SW480 (cell line): ENCODE results near the gene NCEH1.
"Not testable (repeated sequence)": the region's sequence is repeated elsewhere in the genome, so short reads cannot be mapped to it uniquely, and the experiment has no call there.

Source experiments
- DNase-seq: peaks from one replicate; pipeline ENCODE4 v3.0.0-alpha.2; 2016; ENCODE audit warnings: low spot score

The NCEH1 gene

DNA sequence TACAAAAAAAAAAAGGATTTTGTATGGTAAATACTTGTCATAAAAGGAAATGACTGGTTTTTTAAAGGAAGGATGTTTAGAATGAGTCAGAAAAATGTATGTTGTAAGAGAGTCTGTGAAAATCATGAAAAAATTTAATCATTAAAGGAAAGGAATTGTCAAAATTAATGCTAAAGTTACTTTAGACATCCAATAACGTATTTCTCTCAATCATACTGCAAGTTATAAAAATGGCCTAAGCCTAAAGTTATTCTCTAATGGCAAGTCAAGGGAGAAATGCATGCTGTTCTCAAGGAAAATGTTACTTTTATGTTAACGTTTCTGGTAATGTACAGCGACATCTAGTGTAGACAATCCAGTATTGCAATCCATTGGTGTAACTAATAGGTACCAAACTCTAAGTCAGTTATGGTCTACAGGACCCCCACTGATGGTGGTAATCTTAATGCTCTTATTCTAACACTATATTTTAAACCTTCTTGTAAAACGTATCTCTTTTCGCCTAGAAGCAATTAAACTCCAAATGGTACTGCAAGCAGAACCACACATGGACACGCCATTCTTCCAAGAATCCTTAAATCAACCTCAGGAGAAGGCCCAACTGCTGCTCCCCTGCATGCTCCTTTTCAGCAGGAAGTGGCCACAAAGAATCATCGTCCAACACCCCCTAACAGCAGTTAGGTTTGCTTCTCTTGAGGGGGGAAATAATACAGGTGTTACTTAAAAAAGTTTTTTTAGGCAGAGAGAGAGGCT is 35.2 kb downstream of the NCEH1 start:
- DNase-seq = peak; percentile 41

DNA sequence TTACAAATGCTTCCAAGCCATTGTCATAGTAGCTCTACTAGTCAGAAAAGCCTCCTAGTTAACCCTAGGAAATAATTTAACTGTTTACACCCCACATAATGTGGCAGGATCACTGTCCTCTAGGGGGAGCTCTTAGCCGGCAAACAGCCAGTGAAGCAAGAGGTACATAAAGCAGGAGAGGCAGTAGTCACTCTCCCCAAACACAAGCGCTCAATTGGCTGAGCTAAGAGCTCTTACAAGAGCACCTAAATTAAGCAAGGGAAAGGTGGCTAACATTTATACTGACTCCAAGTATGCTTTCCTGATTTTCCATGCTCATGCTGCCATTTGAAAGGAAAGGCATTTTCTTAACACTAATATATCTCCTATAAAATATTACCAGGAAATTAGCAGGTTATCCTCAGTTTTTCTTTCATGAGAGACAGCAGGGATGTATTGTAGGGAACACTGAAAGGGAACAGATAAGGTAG is 37.6 kb downstream of the NCEH1 start:
- DNase-seq = peak; percentile 79

DNA sequence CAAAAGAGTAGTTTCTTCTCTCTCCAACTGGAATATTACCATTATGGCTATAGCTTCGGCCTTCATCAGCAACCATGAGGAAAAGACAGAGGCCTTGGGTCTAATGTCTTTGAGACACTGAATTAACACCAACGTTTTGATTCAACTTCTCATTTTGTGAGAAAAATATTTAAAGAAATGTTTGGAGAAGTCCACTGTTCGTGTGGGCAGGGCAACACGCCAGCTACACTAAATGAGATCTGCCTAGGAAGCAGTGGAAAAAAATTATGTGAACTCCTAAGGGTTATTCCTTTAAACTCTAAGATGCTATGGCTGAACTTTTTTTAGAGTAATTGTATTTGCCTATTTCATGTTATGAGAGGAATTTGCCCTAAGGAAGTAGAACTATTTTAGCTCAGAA is 41.8 kb downstream of the NCEH1 start:
- DNase-seq = no peak

DNA sequence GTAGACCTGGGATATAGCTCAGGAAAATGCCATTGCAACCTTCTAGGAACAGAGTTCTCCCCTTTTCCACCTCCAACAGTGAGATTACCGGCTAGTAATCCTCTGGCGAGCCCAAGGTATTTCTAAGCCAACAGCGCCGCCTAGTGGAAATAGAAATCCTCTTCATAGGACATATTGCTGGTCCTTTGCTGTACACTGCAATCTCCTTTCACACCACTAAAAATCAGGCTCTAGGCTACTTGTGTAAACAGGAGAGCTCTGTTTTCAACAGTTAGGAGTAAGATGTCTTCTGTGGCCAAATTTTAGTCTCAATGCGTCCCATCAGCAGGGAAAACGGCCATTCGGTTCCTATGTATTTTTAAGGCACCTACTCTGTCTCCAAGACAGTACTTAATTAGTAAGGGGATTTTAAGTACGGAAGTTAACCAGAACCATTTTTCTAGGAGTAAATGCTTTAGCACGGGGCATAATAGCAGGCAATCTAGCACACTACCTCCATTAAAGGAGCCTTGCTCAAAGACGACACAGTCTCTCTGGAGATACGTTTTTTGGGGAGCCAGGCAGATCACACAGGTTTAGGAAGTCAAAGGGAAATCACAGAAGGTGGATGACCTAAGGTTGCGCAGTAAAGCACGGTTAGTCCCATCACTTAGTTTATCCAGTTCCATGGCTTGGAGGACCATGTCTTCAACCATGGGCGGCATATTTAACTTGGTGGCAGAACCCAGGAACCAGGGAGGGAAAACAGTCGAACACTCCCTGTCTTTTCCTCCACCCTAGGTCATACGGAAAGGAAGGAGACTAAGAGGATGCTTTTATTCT is 43.8 kb downstream of the NCEH1 start:
- DNase-seq = peak; percentile 74

DNA sequence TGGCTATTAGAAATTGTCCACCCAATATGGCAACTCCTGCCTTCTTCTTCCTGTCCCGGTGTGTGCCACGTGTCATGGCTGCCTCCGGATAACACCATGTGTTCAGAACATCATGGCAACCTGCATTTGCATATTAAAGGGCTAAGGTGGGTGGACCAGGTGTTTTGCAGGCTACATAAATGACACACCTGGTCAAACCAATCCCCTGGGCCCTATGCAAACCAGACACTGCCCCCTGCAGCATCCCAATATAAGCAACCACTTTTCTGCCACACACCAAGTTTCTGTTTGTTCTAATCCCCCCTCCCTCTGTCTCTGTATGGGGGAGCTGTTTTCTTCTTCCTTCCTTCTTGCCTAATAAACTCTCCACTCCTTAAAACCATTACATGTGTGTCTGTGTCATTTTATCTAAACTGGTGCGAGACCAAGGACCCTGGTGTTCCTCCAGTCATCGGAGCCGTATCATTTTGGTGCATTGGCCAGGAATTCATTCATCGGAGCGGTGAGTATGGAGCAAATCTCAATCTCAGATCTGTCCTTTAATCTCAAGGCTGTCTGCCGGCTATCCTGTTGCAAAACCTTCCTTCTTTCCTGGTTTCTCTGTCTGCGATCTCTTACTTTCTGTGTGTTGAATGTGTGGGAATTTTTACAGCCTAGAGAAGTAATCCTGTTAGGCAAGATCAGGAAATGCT is 44.5 kb downstream of the NCEH1 start:
- no peak for DNase-seq

DNA sequence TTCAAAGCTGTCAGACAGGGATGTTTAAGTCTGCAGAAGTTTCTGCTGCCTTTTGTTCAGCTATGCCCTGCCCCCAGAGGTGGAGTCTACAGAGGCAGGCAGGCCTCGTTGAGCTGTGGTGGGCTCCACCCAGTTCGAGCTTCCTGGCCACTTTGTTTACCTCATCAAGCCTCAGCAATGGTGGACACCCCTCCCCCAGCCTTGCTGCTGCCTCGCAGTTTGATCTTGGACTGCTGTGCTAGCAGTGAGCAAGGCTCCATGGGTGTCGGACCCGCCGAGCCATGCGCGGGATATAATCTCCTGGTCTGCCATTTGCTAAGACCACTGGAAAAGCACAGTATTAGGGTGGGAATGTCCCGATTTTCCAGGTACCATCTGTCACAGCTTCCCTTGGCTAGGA is 45.4 kb downstream of the NCEH1 start:
- not testable (repeated sequence) for DNase-seq

DNA sequence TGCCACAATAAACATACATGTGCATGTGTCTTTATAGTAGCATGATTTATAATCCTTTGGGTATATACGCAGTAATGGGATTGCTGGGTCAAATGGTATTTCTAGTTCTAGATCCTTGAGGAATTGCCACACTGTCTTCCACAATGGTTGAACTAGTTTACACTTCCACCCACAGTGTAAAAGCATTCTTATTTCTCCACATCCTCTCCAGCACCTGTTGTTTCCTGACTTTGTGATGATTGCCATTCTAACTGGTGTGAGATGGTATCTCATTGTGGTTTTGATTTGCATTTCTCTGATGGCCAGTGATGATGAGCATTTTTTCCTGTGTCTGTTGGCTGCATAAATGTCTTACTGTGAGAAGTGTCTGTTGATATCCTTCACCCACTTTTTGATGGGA is 50.4 kb downstream of the NCEH1 start:
- not testable (repeated sequence) for DNase-seq

DNA sequence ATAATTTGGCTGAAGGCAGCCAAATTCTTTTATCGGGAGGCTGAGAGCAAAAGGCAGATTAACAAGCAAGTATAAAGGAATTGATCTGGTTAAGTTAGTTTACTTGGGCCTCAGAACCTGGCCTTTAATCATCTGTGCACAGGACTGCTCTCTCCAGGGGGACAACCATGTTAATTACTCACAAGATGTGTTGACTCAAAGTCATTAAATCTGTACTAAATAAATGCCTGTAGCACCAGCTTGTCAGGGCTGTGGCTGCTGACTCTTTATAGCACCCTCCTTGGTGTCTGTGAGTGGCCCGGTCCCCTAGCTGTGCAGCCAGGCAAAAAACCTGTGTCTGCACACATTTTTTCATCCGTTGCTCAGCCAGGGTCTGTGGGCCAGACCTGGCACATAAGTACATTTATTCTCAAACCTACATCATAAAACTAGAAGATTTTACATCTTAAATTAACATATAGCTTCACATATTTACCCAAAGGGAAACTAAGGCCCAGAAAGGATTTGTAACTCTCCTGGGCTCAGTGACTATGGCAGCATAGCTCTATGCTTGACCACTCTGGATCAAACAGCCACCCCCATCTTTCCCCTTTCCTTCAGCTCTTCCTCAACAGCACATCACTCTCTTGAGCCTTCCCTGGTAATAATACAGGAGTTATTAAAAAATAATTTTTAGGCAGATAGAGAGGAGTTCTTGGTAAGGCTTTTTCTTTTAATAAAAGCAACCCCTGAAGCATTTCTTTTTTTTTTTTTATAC is 51.4 kb downstream of the NCEH1 start:
- no peak for DNase-seq

DNA sequence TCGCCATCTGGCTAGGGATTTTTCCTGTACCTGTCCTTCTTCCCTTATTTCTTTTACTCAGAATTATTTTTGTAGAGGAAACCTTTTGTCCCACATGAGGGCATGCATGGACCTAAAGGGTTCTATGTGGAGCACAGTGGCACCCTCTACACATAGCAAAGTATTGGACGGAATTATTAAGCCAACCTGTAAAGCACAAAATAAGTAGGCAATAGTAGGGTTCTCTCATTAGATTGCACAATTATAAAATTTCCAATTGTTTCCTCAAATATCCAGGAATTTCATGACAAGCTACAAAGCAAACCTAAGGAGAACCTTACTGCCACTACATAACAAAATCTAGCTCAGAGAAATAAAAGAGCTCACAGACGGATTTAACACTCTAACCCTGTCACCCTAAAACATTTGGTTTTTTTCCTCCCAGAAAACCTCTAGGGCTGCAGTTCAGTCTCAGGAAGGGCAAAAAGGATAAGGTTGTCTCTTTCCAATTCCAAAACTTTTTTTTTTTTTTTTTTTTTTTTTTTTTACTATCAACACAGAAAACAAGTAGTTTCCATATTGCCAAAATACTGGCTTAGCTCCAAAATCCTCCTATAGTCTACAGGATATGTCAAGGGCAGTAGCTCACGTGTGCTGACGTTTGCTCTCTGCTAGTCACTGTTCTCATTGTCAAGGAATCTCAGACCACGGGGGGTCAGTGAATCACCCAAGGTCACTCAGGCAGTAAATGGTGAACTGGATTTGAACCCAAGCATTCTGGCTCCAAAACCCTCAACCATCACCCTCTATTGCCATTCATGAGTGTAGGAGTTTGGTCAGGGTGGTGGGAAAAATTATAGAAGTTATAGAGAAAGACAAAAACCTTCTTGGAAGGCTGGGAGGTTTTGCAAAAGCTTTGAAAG is 52.3 kb downstream of the NCEH1 start:
- DNase-seq = no peak

DNA sequence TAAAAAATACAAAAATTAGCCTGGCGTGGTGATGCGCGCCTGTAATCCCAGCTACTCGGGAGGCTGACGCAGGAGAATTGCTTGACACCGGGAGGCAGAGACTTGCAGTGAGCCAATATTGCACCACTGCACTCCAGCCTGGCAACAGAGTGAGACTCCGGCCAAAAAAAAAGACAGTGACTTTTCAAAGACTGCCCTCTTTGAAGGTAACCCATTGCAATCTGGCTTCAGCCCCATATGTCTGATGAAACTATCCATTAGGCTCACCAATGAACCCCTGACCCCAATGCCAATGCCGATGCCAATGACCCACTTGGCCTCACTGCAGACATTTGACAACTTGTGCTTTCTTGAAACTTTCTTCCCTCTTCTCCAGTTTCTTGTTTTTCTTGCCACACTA is 54.3 kb downstream of the NCEH1 start:
- DNase-seq = no peak

DNA sequence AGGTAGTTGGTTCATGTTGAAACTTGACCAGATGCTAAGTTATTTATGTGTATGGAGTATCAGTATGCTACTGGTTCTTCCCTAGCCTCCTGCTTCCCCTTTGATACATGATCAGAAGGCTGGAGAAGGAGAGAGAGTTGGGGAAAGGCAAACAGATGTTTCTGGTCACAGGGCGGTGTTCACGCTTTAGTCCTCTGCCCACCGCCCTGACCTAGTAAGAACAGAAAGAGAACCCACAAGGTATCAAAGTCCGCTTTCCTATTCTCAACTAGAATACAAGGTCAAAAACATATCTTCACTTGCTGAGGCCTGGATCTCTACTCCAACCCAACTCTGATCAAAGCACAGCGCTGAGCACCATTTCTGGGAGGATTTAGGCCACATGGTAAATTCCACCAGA is 55.5 kb downstream of the NCEH1 start:
- DNase-seq = peak; percentile 31

DNA sequence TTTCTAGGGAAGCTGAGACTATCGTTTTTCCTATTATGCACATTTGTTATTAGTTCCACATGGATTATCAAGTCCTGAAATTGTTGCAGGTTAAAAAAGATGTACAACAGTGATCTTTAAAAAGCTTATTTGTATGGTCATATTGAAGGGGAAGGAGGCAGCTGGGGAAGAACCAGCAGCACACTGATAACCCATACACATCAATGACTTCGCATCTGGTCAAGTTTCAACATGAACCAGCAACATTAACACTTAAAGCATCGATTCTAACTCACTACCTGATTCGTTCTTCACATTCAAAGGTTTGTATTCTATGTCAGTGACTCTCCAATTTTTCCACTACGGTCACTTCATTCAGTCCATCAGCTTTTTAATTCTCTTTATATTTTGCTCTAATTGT is 56.4 kb downstream of the NCEH1 start:
- no peak for DNase-seq

DNA sequence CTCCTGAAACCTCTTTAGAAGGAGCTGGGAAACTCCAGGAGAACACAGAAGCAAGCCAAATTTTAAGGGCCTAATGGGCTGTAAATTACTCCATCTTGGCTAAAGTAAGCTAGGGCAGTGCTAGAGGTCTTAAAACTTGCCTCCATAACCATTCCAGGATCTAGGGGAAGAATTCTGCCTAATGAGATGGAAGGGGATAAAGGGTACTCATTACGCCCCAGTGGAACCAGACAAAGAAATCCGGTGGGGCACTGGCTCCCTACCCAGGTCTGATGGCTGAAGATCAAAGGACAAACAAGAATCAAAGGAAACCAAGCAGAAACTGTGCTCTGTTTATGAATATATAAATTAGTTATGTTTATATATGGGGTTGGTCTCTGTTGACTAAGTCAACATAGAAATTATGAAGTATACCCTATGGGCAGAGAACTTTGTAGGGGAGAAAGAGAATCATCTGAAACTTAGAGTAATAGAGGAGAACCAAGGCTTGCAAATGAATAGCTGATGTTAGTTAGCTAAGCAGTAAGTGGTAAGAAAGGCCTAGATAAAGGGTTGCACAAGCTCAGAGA is 57.8 kb downstream of the NCEH1 start:
- peak; percentile 79 for DNase-seq

DNA sequence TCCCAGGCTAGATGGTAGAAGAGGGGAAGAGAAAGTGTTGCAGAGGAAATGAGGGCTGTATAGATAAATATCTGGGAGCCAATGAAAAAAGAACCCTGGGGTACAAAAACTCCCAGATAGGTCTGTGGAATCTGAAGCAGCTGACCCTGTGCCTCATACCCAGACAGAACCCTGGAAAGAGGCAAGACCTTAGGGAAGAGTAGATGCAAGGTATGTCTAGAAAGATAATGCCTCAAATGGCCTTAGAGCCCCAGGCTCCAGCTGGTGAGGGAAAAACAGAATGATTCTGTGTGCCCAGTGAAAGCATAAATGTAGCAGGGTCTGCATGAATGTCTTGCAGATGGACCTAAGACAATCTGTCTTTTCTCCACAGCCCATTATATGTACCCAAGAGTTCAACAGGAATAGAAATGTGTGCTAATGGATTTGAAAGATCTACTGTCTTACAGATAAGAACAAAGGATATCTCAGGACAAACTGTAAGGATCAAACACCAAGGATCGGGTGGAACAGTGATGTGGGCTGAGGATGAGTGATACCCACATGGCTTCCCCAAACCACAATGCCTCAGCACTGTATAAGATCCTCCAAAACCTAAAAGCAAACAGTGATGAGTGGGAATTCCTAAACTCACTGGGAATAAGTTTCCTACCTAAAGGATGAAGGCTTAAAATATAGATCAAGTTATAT is 58.8 kb downstream of the NCEH1 start:
- no peak for DNase-seq

DNA sequence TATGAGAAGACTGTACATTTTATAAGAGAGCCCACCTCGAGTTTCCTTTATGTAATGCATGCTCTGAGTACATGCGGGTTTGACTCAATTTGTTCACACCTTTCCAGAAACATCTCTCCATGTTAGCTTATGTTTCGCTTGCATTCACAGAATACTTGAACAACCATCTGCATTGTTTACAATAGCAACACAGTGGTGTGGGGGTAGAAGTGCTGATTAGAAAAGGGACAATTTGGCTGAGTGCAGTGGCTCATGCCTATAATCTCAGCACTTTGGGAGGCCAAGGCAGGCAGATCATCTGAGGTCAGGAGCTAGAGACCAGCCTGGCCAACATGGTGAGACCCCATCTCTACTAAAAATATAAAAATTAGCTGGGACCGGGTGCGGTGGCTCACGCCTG is 60.9 kb downstream of the NCEH1 start:
- no peak for DNase-seq

DNA sequence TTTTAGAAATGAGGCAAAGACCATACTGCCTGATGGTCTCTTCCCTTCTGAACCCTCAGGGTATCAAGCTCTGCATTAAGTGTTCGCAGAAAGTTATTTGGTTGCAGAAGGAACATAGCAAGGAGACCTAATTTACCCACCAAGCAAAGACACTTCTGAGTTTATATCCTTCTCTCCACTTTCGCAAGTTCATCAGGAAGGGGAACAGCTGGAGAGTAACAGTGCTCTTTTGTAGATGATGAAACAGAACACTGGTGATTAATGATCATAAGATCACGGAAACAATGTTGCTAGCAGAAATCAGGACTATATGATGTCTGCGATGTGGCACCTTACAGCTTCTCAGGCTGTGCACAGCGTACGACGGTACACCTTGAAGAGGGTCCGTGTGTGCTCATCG is 62.1 kb downstream of the NCEH1 start:
- no peak for DNase-seq

DNA sequence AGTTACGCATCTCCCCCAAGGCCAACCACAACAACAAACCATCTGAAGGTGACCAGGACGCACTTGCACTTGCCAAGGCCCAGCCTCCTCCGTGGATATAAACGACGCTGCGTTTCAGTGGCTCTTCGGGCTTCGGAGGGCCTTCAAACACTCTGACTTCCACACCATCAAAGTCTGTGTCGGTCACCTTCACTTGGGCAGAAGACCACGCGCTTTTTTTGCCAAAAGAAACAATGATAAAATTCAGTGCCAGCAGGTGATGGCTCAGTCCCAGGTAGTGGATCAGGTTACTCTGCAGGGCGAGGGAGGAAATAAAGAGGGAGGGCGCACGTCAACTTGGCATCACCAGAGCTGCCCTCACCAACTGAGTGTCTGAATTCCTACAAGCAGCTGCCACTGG is 63.0 kb downstream of the NCEH1 start:
- DNase-seq = no peak

DNA sequence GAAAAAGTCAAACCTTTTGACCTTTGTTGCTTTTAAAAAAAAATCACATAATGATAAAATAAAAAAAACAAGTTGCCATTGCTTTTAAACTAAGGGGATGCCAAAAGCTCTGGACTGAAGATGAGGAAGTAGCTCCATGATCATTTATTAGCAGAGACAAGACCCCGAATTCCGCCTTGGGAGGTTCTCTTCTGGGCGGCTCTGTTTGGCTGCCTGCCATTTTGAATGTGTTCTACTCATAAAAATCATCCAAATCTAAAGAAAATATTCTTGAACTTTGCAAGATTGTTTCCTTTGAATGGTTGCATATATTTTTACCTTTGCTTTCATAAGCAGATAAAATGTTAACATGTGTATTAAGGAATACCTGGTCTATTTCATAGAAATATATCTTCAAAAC is 63.8 kb downstream of the NCEH1 start:
- no peak for DNase-seq

DNA sequence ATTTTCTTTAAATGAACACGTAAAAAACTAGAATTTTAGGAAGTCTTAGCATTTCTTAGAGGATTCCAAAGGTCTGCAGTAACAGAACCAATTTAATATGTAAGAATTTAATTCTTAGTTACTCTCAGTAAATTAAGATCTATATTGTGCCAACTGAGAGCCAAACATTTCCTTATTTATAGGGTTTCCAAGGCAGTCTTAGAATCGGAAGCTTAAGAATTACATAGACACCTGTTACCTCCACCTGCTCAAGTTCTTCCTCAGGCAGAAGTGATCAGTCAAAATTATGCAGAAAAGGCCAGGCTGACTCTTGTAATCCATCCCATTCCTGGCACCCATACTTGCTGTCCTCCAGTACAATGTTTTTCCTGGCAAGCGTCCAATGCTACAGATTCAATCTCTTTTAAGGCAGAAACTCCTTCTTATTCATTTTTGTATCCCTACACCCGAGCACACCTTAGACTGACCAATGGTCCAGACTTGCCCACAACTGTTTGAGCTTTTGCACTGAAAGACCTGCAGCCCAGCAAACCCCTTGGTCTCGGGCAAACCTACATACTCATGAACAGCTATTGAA is 64.3 kb downstream of the NCEH1 start:
- no peak for DNase-seq

DNA sequence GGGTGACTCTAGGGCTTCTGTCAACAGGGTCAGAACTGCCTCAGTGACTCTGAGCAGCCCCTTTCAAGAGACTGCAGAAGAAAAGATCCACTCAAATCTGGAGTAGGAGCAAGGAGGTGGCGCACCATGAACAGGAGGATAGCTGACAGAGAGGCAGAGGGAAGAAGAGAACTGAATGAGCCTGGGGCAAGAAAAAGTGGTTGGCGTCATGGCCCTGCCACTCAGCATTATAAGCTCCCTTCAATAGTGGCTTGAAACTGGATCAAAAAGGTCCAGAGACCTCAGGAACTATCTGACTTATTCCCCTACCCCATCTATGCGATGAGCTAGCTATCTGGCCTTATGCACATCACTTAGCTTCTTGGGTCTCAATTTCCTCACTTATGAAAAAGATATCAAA is 66.6 kb downstream of the NCEH1 start:
- no peak for DNase-seq
